CD4-positive, alpha-beta memory T cell (primary cell): Measurements from ENCODE around the gene GALNTL6. TPM values are rescaled to one million over a fixed set of nuclear protein-coding genes. Genes with fewer than 3 reads are reported as not detected.

Experiments used
- CTCF ChIA-PET: fragments of 350-600 bp; sonication (Branson Sonifier 250); formaldehyde crosslinking; loops from one replicate; lab custom pipeline; 2021; ENCODE audit warnings: inconsistent platforms; ENCODE audit not compliant: partially characterized antibody; lab: Charles Lee
- POLR2A ChIA-PET: fragments of 350-600 bp; sonication (Branson Sonifier 250); formaldehyde crosslinking; loops from one replicate; lab custom pipeline; 2021; ENCODE audit not compliant: partially characterized antibody; lab: Charles Lee
- DNase-seq, 5 donors: peaks; one replicate each; pipeline versions ENCODE4 v3.0.0 to v3.0.0-alpha.2; 2020 to 2022; ENCODE audit warnings: mixed read lengths in 1 of 5
- H3K27ac ChIP-seq: one replicate; pipeline ENCODE4 v1.7.0; 2013; ENCODE audit warnings: low read depth, low read length
- H3K27me3 ChIP-seq: 2 replicates; pipeline ENCODE4 v1.7.0; 2013; ENCODE audit warnings: mild to moderate bottlenecking, low read length, moderate library complexity; ENCODE audit not compliant: insufficient read depth
- H3K36me3 ChIP-seq: 2 replicates; pipeline ENCODE4 v1.7.0; 2013; ENCODE audit warnings: mild to moderate bottlenecking, low read length, moderate library complexity; ENCODE audit not compliant: insufficient read depth
- H3K4me1 ChIP-seq: 2 replicates; pipeline ENCODE4 v1.7.0; 2013; ENCODE audit warnings: mild to moderate bottlenecking, low read length, moderate library complexity; ENCODE audit not compliant: insufficient read depth
- H3K4me3 ChIP-seq, 2 donors: one replicate each; pipeline ENCODE4 v1.7.0; 2013; ENCODE audit warnings: low read length in 2 of 2, mild to moderate bottlenecking in 1 of 2
- H3K9me3 ChIP-seq, 2 donors: one replicate each; pipeline ENCODE4 v1.7.0; 2013; ENCODE audit warnings: low read length in 2 of 2, control low read depth in 1 of 2; ENCODE audit not compliant: control insufficient read depth in 1 of 2
- H3K27ac Mint-ChIP-seq, 7 donors: one replicate each; pipeline ENCODE4 v1.8.0; 2020 to 2021; ENCODE audit warnings: mixed read lengths in 7 of 7, mild to moderate bottlenecking in 6 of 7, inconsistent platforms in 3 of 7, moderate library complexity in 3 of 7
- H3K27me3 Mint-ChIP-seq, 2 donors: one replicate each; pipeline ENCODE4 v1.8.0; 2020 to 2021; ENCODE audit warnings: mixed read lengths in 2 of 2
- H3K36me3 Mint-ChIP-seq, 2 donors: one replicate each; pipeline ENCODE4 v1.8.0; 2020 to 2021; ENCODE audit warnings: mixed read lengths in 2 of 2, inconsistent platforms in 1 of 2, mild to moderate bottlenecking in 1 of 2
- H3K4me1 Mint-ChIP-seq, 4 donors: one replicate each; pipeline ENCODE4 v1.8.0; 2020 to 2021; ENCODE audit warnings: mixed read lengths in 4 of 4, mild to moderate bottlenecking in 1 of 4
- H3K4me3 Mint-ChIP-seq, 8 donors: one replicate each; pipeline ENCODE4 v1.8.0; 2020 to 2021; ENCODE audit warnings: mixed read lengths in 8 of 8, mild to moderate bottlenecking in 7 of 8, moderate library complexity in 6 of 8, inconsistent platforms in 3 of 8
- H3K9me3 Mint-ChIP-seq, 8 donors: one replicate each; pipeline ENCODE4 v1.8.0; 2020 to 2021; ENCODE audit warnings: mixed read lengths in 8 of 8, mild to moderate bottlenecking in 5 of 8, inconsistent platforms in 3 of 8, moderate library complexity in 1 of 8
- intact Hi-C: fragments of 100-400 bp; cut with micrococcal nuclease; formaldehyde crosslinking; loops from one replicate; pipeline ENCODE4 v1.15.1; 2023
- polyA plus RNA-seq, 2 donors: library from polyadenylated mRNA; unstranded; fragments of 300-500 nt; fragmentation: Illumina TruSeq; gene quantifications; one replicate each; pipeline ENCODE4 v1.2.3, GENCODE V29; 2021
- total RNA-seq, 2 experiments: library from RNA; stranded (reverse); gene quantifications; one replicate each; pipeline ENCODE4 v1.2.3, GENCODE V29; 2021

Gene GALNTL6
- total and polyA plus RNA-seq, 4 experiments from 2014 or later = not detected

DNA sequence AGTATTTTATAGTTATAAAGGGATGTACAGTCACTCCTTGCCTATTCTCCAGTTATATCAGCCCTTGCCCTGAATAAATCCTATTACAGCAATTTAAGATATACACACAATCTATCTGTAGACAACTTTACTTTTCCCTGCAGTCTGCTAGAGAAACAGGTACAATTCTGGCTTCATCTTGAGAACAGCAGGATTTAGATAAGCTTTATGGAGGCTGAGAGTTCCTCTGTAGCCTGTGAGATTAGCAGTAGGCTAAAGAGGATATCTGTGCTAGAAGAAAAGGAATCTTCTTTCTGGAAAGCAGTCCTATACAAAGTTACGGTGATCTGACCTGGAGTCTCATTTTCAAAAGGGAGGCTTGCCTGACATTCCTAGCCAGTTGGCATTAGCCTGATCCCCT is 290.3 kb downstream of the GALNTL6 start:
- POLR2A ChIA-PET = no interaction called here
- H3K4me1 Mint-ChIP-seq = no peaks in the 10 kb centered on the region
- Histone ChIP-seq H3K36me3 (no peaks in the 10 kb centered on the region), H3K9me3 (peaks cover 0 to 6% of the 10 kb centered on the region in 2 donors), H3K27ac (no peak overlapping the region), H3K4me1 (no peaks in the 10 kb centered on the region), H3K4me3 (no peak overlapping the region), H3K27me3 (no peaks in the 10 kb centered on the region)
- H3K27ac Mint-ChIP-seq = no peak overlapping the region
- DNase-seq = no peak
- H3K4me3 Mint-ChIP-seq = no peak overlapping the region
- H3K27me3 Mint-ChIP-seq = no peaks in the 10 kb centered on the region
- H3K36me3 Mint-ChIP-seq = no peaks in the 10 kb centered on the region
- CTCF ChIA-PET = no interaction called here
- intact Hi-C loops = no loop called here
- peaks cover 0 to 13% (median 5%) of the 10 kb centered on the region in 8 donors for H3K9me3 Mint-ChIP-seq

DNA sequence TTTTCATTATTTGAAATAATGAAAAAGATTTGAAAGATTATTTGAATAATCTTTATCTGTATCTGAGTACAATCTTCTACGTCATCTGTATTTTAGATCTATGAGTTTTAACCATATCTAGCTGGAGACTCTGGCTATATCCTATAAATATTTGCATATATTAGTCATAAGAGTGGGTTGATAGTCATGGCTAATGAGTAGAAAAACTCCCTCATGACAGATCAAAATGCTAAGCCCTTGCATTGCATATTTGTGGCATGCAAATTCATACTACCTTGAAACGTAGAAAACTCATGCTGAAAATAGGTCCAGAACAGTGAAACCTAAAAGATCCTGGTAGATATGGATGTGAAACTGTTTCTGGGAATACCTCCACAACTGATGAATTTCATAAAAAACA is 291.3 kb downstream of the GALNTL6 start:
- Mint-ChIP-seq H3K36me3 (no peaks in the 10 kb centered on the region), H3K4me3 (no peak overlapping the region), H3K27me3 (no peaks in the 10 kb centered on the region), H3K27ac (no peak overlapping the region), H3K9me3 (peaks cover under 1 to 13% (median 6%) of the 10 kb centered on the region in 8 donors), H3K4me1 (no peaks in the 10 kb centered on the region)
- no peak overlapping the region for H3K4me3 ChIP-seq
- H3K36me3 ChIP-seq = no peaks in the 10 kb centered on the region
- ChIA-PET POLR2A (no interaction called here), CTCF (no interaction called here)
- intact Hi-C loops = no loop called here
- H3K9me3 ChIP-seq = no peaks in the 10 kb centered on the region
- no peak for DNase-seq
- H3K27me3 ChIP-seq = no peaks in the 10 kb centered on the region
- no peaks in the 10 kb centered on the region for H3K4me1 ChIP-seq
- H3K27ac ChIP-seq = no peak overlapping the region

DNA sequence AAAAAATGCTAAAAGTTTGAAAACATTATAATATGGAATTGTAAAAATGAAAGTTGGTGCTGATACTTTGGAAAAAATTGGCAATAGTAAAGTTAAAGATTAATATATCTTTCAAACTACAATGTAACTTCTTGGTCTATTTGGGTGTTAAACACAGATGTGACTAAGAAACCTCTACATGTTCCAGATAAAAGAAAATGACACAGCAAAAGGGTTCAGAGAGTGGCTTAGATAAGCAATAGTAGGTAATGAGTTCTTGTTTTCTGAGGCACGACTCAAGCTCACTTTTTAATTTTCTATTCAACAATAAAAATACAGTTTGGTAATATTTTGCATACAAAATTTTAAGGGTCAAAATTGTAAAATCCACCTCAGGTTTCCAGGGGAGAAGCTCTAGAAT is 292.7 kb downstream of the GALNTL6 start:
- Mint-ChIP-seq H3K27me3 (no peaks in the 10 kb centered on the region), H3K4me3 (no peak overlapping the region), H3K9me3 (peaks cover 2 to 13% (median 4%) of the 10 kb centered on the region in 8 donors), H3K4me1 (no peaks in the 10 kb centered on the region), H3K36me3 (no peaks in the 10 kb centered on the region), H3K27ac (no peak overlapping the region)
- ChIA-PET POLR2A (no interaction called here), CTCF (no interaction called here)
- Histone ChIP-seq H3K27me3 (no peaks in the 10 kb centered on the region), H3K4me1 (no peaks in the 10 kb centered on the region), H3K36me3 (no peaks in the 10 kb centered on the region), H3K9me3 (no peaks in the 10 kb centered on the region), H3K4me3 (no peak overlapping the region), H3K27ac (no peak overlapping the region)
- no peak for DNase-seq
- intact Hi-C loops = no loop called here

DNA sequence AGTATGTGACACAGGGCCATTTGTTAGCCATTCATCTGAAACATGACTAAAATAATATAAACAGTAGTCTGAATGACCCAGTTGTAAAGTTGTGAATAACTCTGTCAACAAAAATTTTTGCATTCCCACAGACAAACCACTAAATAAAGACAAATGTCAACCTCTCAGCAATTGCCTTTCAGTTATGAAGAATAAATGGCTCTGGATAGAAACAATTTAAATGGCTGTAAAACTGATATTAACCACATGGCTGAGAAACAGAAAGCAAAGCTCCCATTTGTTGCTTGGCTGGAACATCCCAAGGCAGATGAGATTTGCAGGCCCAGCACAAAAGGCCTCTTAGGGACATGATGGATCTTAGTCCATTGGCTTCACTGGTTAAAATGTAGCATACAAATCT is 296.3 kb downstream of the GALNTL6 start:
- DNase-seq = no peak
- no peak overlapping the region for H3K4me3 ChIP-seq
- no peaks in the 10 kb centered on the region for H3K27me3 ChIP-seq
- Mint-ChIP-seq H3K4me1 (no peaks in the 10 kb centered on the region), H3K4me3 (no peak overlapping the region), H3K27me3 (no peaks in the 10 kb centered on the region), H3K9me3 (peaks cover 0 to 11% (median 2%) of the 10 kb centered on the region in 8 donors), H3K27ac (no peak overlapping the region), H3K36me3 (no peaks in the 10 kb centered on the region)
- no peaks in the 10 kb centered on the region for H3K9me3 ChIP-seq
- no peak overlapping the region for H3K27ac ChIP-seq
- intact Hi-C loops = no loop called here
- CTCF ChIA-PET = no interaction called here
- H3K36me3 ChIP-seq = no peaks in the 10 kb centered on the region
- POLR2A ChIA-PET = no interaction called here
- no peaks in the 10 kb centered on the region for H3K4me1 ChIP-seq

DNA sequence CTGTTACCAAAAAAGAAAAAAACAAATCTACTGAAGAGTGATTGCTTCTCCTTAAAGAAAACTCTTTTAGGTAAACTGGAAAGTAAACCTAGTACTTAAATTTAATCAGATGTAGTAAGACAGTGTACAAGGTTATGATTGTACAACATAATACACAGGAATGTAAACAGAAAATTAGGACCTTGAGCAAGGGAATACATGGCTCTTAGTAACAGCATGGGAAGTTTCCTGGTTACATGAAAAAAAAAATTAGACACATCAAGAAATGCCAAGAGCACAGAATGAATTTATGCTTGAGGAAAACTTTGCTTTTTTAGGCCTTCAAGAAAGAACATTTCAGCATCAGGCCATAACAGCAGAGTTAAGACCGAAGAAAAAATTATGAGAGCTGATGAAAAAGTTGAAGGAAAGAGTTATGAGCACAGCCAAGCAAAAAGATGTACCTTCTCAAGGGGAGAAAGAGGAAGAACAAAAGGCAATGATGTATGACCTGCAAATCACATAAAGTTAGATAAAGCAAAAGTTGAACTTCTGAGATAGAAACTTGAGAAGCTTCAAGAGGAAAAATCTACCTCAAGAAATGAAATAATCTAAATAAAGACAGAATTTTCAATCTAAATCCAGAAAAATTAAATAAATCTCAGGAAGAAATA is 311.6 kb downstream of the GALNTL6 start:
- POLR2A ChIA-PET = no interaction called here
- Mint-ChIP-seq H3K4me1 (no peaks in the 10 kb centered on the region), H3K9me3 (peaks cover 0 to 10% (median 3%) of the 10 kb centered on the region in 8 donors), H3K4me3 (no peak overlapping the region), H3K27ac (no peak overlapping the region), H3K36me3 (no peaks in the 10 kb centered on the region), H3K27me3 (no peaks in the 10 kb centered on the region)
- no peak overlapping the region for H3K27ac ChIP-seq
- DNase-seq = no peak
- H3K9me3 ChIP-seq = no peaks in the 10 kb centered on the region
- no peak overlapping the region for H3K4me3 ChIP-seq
- H3K4me1 ChIP-seq = no peaks in the 10 kb centered on the region
- intact Hi-C loops = no loop called here
- no peaks in the 10 kb centered on the region for H3K27me3 ChIP-seq
- no peaks in the 10 kb centered on the region for H3K36me3 ChIP-seq
- CTCF ChIA-PET = no interaction called here

DNA sequence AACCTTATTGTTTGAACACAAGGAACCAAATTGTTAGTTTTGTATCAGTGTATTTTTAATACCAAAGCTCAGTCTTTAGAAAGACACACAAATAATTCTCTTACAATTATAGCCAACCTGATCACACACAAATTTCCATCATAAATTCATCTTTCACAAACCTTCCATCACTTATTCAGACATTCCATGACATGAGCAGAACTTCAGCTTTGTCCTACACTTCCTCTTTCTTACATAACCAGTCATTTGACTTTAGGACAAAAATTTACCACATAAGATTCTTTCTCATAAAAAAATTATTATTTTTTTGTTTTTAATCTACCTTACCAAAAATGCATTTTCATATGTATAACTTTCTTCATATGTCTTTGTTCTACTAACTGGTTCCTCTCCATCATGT is 312.2 kb downstream of the GALNTL6 start:
- Histone ChIP-seq H3K27ac (no peak overlapping the region), H3K9me3 (no peaks in the 10 kb centered on the region), H3K4me1 (no peaks in the 10 kb centered on the region), H3K27me3 (no peaks in the 10 kb centered on the region), H3K36me3 (no peaks in the 10 kb centered on the region), H3K4me3 (no peak overlapping the region)
- no peaks in the 10 kb centered on the region for H3K27me3 Mint-ChIP-seq
- no peaks in the 10 kb centered on the region for H3K36me3 Mint-ChIP-seq
- no peaks in the 10 kb centered on the region for H3K4me1 Mint-ChIP-seq
- DNase-seq = no peak
- H3K4me3 Mint-ChIP-seq = no peak overlapping the region
- H3K27ac Mint-ChIP-seq = no peak overlapping the region
- ChIA-PET CTCF (no interaction called here), POLR2A (no interaction called here)
- intact Hi-C loops = no loop called here
- H3K9me3 Mint-ChIP-seq = peaks cover 0 to 10% (median 3%) of the 10 kb centered on the region in 8 donors

DNA sequence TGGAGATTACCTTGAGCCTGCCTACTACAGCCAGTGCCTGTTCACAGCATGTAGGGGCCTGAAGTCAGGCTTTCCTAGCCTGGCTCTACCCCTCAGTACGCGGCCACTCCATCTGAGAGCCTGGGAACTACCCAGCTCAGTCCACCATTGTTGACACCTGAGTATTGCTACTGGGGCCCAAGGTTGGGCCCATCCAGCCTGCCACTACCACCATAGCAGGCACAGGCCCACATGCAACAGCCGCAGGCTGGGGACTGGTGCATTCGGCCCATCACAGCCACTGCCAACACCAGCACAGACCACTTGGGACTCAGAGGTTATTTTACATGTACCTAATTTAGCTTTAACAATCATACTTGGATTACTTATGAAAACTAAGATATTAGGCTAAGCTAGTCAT is 314.0 kb downstream of the GALNTL6 start:
- no peak for DNase-seq
- no peaks in the 10 kb centered on the region for H3K27me3 Mint-ChIP-seq
- no peaks in the 10 kb centered on the region for H3K4me1 ChIP-seq
- no peak overlapping the region for H3K27ac ChIP-seq
- no peaks in the 10 kb centered on the region for H3K4me1 Mint-ChIP-seq
- ChIA-PET POLR2A (no interaction called here), CTCF (no interaction called here)
- H3K36me3 ChIP-seq = no peaks in the 10 kb centered on the region
- H3K36me3 Mint-ChIP-seq = no peaks in the 10 kb centered on the region
- H3K9me3 Mint-ChIP-seq = peaks cover 0 to 10% (median 3%) of the 10 kb centered on the region in 8 donors
- no peaks in the 10 kb centered on the region for H3K9me3 ChIP-seq
- no peak overlapping the region for H3K4me3 Mint-ChIP-seq
- H3K27me3 ChIP-seq = no peaks in the 10 kb centered on the region
- no peak overlapping the region for H3K4me3 ChIP-seq
- intact Hi-C loops = no loop called here
- no peak overlapping the region for H3K27ac Mint-ChIP-seq
